GM23338 (cell line): Measurements from ENCODE around the gene NEU3.

Experiments
- CTCF ChIP-seq, 2 experiments: fragments of 200-600 bp in 1 of 2; sonication (generic) in 1 of 2; conservative IDR thresholded peaks; 2 replicates each; pipeline versions ENCODE4 v1.5.1 to v1.6.1; 2016 to 2017; ENCODE audit warnings: antibody characterized with exemption in 2 of 2, low read depth in 2 of 2, mild to moderate bottlenecking in 2 of 2, moderate library complexity in 1 of 2
- EZH2phosphoT487 ChIP-seq: fragments of 200-600 bp; sonication (generic); IDR thresholded peaks from one replicate; pipeline ENCODE4 v1.8.1; 2018; ENCODE audit warnings: antibody characterized with exemption; ENCODE audit not compliant: unreplicated experiment
- REST ChIP-seq: IDR thresholded peaks from one replicate; pipeline ENCODE4 v1.6.1; 2018; ENCODE audit warnings: antibody characterized with exemption; ENCODE audit not compliant: unreplicated experiment

GRCh38 chr11:75004215-75004614, 15.5 kb downstream of the NEU3 start:
- TF ChIP-seq CTCF (conservative IDR thresholded peaks at IDR 0.05; ENCODE audit: low read depth in 2 of 2) (no peak), REST (no peak), EZH2phosphoT487 (no peak)
